GM12878 (cell line): ENCODE measurements around the gene PHYKPL.

Experiments used
- BHLHE40 ChIP-seq, 2 experiments: fragments of 450-650 bp in 1 of 2; IDR thresholded peaks; 2 replicates each; pipeline ENCODE4 v1.6.1; 2011 to 2017; ENCODE audit warnings: low read depth in 2 of 2, borderline replicate concordance in 1 of 2, improper control_type of control experiment in 1 of 2, low read length in 1 of 2, mild to moderate bottlenecking in 1 of 2
- CBX5 ChIP-seq: sonication (generic); IDR thresholded peaks from 2 replicates; pipeline ENCODE4 v1.6.1; 2016; ENCODE audit warnings: low read depth, moderate library complexity, mild to moderate bottlenecking, inconsistent platforms
- CHD2 ChIP-seq: IDR thresholded peaks from 2 replicates; pipeline ENCODE4 v1.6.1; 2011; ENCODE audit warnings: low read depth, low read length, improper control_type of control experiment, borderline replicate concordance
- EZH2 ChIP-seq: IDR thresholded peaks from 2 replicates; pipeline ENCODE4 v1.6.1; 2012; ENCODE audit warnings: low read depth, mild to moderate bottlenecking, control low read depth, inconsistent platforms, low read length, borderline replicate concordance; ENCODE audit not compliant: control insufficient read depth
- HDAC2 ChIP-seq: fragments of 200-600 bp; sonication (generic); IDR thresholded peaks from 2 replicates; pipeline ENCODE4 v1.6.1; 2017
- JUNB ChIP-seq: IDR thresholded peaks from 2 replicates; pipeline ENCODE4 v1.6.1; 2016; ENCODE audit warnings: antibody characterized with exemption, mild to moderate bottlenecking
- POLR2A ChIP-seq: IDR thresholded peaks from 2 replicates; pipeline ENCODE4 v1.6.1; 2011; ENCODE audit warnings: low read depth, mild to moderate bottlenecking, low read length
- RAD21 ChIP-seq: IDR thresholded peaks from 2 replicates; pipeline ENCODE4 v1.6.1; 2011; ENCODE audit warnings: mild to moderate bottlenecking, low read depth, low read length, moderate library complexity; ENCODE audit not compliant: insufficient read depth
- TF ChIP-seq, protein P1 (sequence below), 3 experiments: IDR thresholded peaks in 2 of 3; conservative IDR thresholded peaks in 1 of 3; 2 replicates each; pipeline ENCODE4 v1.5.1; 2011; ENCODE audit warnings: low read depth in 3 of 3, low read length in 3 of 3, mild to moderate bottlenecking in 3 of 3, control low read depth in 2 of 3, moderate library complexity in 2 of 3, inconsistent platforms in 1 of 3, mixed read lengths in 1 of 3; ENCODE audit not compliant: control insufficient read depth in 2 of 3, insufficient read depth in 1 of 3; ENCODE audit errors: extremely low read depth in 1 of 3
- TF ChIP-seq, protein P2 (sequence below): fragments of 450-650 bp; IDR thresholded peaks from 2 replicates; pipeline ENCODE4 v1.6.1; 2017; ENCODE audit warnings: mild to moderate bottlenecking
- TF ChIP-seq, protein P3 (sequence below): IDR thresholded peaks from 2 replicates; pipeline ENCODE4 v1.6.1; 2011; ENCODE audit warnings: mild to moderate bottlenecking, low read depth, low read length, moderate library complexity; ENCODE audit not compliant: insufficient replicate concordance

DNA sequence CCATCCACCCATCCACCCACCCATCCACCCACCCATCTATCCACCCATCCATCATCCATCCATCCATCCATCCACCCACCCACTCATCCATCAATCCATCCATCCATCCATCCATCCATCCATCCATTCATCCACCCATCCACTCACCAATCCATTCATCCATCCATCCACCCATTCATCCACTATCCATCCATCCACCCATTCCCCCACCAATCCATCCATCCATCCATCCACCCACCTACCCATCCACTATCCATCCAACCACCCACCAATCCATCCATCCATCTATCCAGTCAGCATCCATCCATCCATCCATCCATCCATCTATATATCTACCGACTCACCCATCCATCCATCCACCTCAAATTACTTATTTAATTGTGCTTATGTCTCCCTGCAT, 36.9 kb upstream of the PHYKPL start:
- TF ChIP-seq RAD21 = no peak
- TF ChIP-seq BHLHE40 (IDR thresholded peaks at IDR 0.05; ENCODE audit: borderline replicate concordance in 1 of 2, low read depth in 2 of 2, low read length in 1 of 2) = no peak
- TF ChIP-seq CBX5 = no peak
- TF ChIP-seq, protein P1, sequence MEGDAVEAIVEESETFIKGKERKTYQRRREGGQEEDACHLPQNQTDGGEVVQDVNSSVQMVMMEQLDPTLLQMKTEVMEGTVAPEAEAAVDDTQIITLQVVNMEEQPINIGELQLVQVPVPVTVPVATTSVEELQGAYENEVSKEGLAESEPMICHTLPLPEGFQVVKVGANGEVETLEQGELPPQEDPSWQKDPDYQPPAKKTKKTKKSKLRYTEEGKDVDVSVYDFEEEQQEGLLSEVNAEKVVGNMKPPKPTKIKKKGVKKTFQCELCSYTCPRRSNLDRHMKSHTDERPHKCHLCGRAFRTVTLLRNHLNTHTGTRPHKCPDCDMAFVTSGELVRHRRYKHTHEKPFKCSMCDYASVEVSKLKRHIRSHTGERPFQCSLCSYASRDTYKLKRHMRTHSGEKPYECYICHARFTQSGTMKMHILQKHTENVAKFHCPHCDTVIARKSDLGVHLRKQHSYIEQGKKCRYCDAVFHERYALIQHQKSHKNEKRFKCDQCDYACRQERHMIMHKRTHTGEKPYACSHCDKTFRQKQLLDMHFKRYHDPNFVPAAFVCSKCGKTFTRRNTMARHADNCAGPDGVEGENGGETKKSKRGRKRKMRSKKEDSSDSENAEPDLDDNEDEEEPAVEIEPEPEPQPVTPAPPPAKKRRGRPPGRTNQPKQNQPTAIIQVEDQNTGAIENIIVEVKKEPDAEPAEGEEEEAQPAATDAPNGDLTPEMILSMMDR (IDR thresholded peaks at IDR 0.05 in 2 of 3, conservative IDR thresholded peaks at IDR 0.05 in 1 of 3; ENCODE audit: control insufficient read depth in 2 of 3, extremely low read depth in 1 of 3, insufficient read depth in 1 of 3, low read depth in 3 of 3, low read length in 3 of 3) = no peak
- TF ChIP-seq, protein P2, sequence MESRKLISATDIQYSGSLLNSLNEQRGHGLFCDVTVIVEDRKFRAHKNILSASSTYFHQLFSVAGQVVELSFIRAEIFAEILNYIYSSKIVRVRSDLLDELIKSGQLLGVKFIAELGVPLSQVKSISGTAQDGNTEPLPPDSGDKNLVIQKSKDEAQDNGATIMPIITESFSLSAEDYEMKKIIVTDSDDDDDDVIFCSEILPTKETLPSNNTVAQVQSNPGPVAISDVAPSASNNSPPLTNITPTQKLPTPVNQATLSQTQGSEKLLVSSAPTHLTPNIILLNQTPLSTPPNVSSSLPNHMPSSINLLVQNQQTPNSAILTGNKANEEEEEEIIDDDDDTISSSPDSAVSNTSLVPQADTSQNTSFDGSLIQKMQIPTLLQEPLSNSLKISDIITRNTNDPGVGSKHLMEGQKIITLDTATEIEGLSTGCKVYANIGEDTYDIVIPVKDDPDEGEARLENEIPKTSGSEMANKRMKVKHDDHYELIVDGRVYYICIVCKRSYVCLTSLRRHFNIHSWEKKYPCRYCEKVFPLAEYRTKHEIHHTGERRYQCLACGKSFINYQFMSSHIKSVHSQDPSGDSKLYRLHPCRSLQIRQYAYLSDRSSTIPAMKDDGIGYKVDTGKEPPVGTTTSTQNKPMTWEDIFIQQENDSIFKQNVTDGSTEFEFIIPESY = no peak
- TF ChIP-seq, protein P3, sequence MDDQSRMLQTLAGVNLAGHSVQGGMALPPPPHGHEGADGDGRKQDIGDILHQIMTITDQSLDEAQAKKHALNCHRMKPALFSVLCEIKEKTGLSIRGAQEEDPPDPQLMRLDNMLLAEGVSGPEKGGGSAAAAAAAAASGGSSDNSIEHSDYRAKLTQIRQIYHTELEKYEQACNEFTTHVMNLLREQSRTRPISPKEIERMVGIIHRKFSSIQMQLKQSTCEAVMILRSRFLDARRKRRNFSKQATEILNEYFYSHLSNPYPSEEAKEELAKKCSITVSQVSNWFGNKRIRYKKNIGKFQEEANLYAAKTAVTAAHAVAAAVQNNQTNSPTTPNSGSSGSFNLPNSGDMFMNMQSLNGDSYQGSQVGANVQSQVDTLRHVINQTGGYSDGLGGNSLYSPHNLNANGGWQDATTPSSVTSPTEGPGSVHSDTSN = no peak
- TF ChIP-seq HDAC2 = no peak
- no peak for TF ChIP-seq CHD2
- no peak for TF ChIP-seq POLR2A
- TF ChIP-seq EZH2 = no peak
- no peak for TF ChIP-seq JUNB
